DMS114 treated with DMSO at 0.1 percent for 48 hours (cell line): Measurements from ENCODE around the gene KCNJ15.
A peak's percentile ranks its signal among the peaks of the same experiment; 100 is the strongest.

Experiments used
- DNase-seq: peaks from one replicate; lab custom pipeline; 2025; ENCODE audit not compliant: unreplicated experiment; lab: John Stamatoyannopoulos, UW

KCNJ15 gene

DNA sequence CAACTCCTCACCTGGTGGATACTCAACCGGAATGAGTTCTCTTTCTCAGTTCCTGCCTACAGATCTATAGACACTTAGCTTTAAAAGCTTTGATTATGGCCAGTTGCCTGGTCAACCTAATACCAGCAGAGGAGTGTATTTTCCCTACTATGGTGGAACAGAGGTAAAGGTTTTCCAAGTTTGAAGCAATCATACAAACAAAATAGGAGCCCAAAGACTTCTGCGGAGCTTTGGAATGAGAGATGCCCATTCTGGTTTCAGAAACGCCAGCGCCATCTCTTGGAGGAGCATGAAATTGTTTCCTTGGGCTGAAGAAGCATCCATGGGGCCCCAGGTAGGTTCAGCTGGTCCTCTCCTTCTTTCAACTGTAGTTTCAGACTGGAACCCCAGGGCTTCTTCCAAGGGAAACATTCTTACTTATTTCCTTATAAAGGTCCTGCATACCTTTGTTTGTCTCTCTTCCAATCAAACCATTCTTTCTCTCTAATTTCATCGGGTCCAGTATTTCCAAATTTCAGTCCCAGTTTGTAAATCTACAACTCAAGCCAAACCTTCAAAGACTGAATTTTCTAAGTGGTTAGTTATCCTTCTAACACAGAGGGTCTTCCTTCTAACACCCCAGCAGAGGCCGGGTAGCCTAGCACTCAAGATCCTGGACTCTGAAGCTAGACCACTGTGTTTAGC is 95.9 kb downstream of the KCNJ15 start:
- DNase-seq, result peak; percentile 8

DNA sequence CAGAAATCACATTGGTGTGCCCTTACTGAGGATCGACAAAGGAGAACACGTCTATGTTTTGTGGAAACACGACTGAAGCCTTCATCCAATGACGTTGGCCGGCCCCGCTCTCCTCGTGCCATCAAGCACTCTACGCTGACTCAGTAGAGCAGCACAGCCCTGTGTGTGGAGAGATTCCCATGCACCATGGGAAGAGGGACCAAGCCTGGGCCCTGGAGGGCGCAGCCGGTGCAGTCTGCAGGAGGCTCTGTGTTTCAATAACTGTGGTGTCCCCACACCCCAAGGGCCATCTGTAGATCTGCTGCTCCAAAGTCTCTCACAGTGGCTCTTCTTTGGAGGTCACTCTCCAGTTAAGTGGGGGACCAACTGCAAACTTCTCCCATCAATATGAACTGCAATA is 97.4 kb downstream of the KCNJ15 start:
- no peak for DNase-seq

DNA sequence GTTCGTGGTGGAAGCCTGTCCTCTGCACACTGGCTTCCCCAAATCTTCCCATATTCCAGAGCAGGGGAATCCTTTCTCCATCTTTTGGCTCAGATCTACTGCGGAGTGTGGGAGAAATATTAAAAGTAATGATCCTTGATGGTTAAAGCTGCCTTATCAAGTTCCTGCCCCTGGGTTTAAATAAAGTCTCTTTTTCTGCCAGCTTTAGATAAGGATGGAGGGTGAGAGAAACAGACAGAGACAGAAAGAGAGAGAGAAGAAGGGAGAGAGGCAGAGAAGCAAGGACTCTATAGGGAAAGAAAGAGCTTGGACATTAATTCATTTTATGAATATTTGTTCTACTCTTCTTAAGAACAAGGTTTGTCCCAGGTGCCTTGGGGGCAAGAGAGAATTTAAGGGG is 98.0 kb downstream of the KCNJ15 start:
- no peak for DNase-seq

DNA sequence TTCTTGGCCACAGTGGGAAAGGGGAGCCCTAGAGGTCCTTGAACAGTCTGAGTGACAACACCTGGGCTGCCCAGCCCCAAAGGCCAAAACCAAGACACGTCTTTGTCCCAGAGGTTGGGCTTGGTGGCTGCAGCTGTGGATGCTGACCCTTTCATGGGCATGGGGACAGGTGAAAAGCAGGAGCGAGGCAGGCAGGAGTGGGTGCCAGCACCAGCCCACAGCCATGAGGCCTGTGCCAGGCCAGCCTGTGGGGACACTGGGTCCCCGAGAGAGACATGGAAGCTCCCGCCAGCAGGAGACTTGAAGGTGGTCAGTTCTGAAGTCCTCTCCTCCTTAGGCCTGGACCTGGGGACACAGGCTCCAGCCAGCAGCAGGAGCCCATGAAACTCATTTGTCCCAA is 98.6 kb downstream of the KCNJ15 start:
- DNase-seq, result no peak

GRCh38 chr21:38355992-38356781 is 99.4 kb downstream of the KCNJ15 start:
- peak; percentile 13 for DNase-seq
